ENCODE results near the gene CER1.

DNA sequence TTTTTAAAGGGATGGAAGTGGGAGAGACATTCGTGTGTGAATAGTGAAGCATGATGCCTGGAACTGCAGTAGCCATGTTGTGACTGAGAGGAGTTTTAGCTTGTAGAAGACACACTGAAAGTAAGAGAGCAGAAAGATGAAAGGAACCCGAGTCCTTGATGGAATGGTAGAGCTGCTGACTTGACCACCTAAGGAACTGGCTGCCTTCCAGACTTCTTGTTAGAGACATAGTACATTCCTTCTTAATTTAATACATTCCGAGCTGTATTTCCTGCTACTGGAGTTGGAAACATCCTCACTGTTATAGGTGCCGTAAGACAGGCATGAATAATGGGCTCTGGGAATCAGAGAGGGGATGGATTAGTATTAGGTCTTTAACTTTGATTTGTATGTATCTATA, 7.4 kb downstream of the CER1 start:
- TF ChIP-seq CTCF (IDR thresholded peaks at IDR 0.05; ENCODE audit: low read depth, low read length) (no peak), POLR2A (IDR thresholded peaks at IDR 0.05; ENCODE audit: extremely low read depth, insufficient read length) (no peak), MYC (IDR thresholded peaks at IDR 0.05; ENCODE audit: low read depth, low read length) (no peak)
